MM.1S (cell line): Measurements from ENCODE around the gene RPE65.

ENCODE experiments used
- DNase-seq: peaks from one replicate; pipeline ENCODE4 v3.0.0-alpha.2; 2015
- H2AFZ ChIP-seq: fragments of 300-600 bp; sonication (generic); 2 replicates; pipeline ENCODE4 v1.6.0; 2016; ENCODE audit warnings: antibody characterized with exemption, low read length
- H3F3A ChIP-seq: fragments of 300-600 bp; sonication (generic); 2 replicates; pipeline ENCODE4 v1.6.1; 2016; ENCODE audit warnings: mild to moderate bottlenecking, antibody characterized with exemption, low read length, moderate library complexity, mixed read lengths; ENCODE audit not compliant: insufficient read depth
- H3K27ac ChIP-seq: fragments of 300-600 bp; sonication (generic); 2 replicates; pipeline ENCODE4 v1.5.1; 2016; ENCODE audit warnings: mild to moderate bottlenecking, low read length
- H3K27me3 ChIP-seq: fragments of 300-600 bp; sonication (generic); replicated peaks from 2 replicates; pipeline ENCODE4 v1.6.0; 2016; ENCODE audit warnings: low read length; ENCODE audit not compliant: insufficient read depth
- H3K36me3 ChIP-seq: fragments of 300-600 bp; sonication (generic); replicated peaks from 2 replicates; pipeline ENCODE4 v1.6.1; 2016; ENCODE audit warnings: mild to moderate bottlenecking, low read length, mixed read lengths; ENCODE audit not compliant: insufficient read depth
- H3K4me1 ChIP-seq: fragments of 300-600 bp; sonication (generic); 2 replicates; pipeline ENCODE4 v1.6.1; 2016; ENCODE audit warnings: low read length, mixed read lengths
- H3K4me2 ChIP-seq: fragments of 300-600 bp; sonication (generic); 2 replicates; pipeline ENCODE4 v1.6.0; 2016; ENCODE audit warnings: low read depth, low read length
- H3K4me3 ChIP-seq: fragments of 300-600 bp; sonication (generic); 2 replicates; pipeline ENCODE4 v1.5.1; 2016; ENCODE audit warnings: low read length, mixed read lengths
- H3K79me2 ChIP-seq: fragments of 300-600 bp; sonication (generic); 2 replicates; pipeline ENCODE4 v1.6.1; 2016; ENCODE audit warnings: mixed run types, low read length, mixed read lengths
- H3K9ac ChIP-seq: fragments of 300-600 bp; sonication (generic); 2 replicates; pipeline ENCODE4 v1.6.1; 2016; ENCODE audit warnings: low read length, mixed read lengths
- H3K9me2 ChIP-seq: fragments of 300-600 bp; sonication (generic); replicated peaks from 2 replicates; pipeline ENCODE4 v1.6.1; 2016; ENCODE audit warnings: mild to moderate bottlenecking, low read length, mixed read lengths; ENCODE audit not compliant: insufficient read depth
- H3K9me3 ChIP-seq: fragments of 300-600 bp; sonication (generic); replicated peaks from 2 replicates; pipeline ENCODE4 v1.6.1; 2016; ENCODE audit warnings: mild to moderate bottlenecking, low read length, mixed read lengths; ENCODE audit not compliant: insufficient read depth
- H4K20me1 ChIP-seq: fragments of 300-600 bp; sonication (generic); 2 replicates; pipeline ENCODE4 v1.6.1; 2016; ENCODE audit warnings: mild to moderate bottlenecking, low read length, moderate library complexity, mixed read lengths; ENCODE audit not compliant: insufficient read depth
- EZH2 ChIP-seq: fragments of 300-600 bp; sonication (generic); optimal IDR thresholded peaks from 2 replicates; pipeline ENCODE3; 2017; ENCODE audit warnings: low read depth, mild to moderate bottlenecking, antibody characterized with exemption, low read length, mixed read lengths
- EZH2phosphoT487 ChIP-seq: fragments of 300-600 bp; sonication (generic); IDR thresholded peaks from 2 replicates; pipeline ENCODE4 v1.6.1; 2018; ENCODE audit warnings: antibody characterized with exemption, low read length
- TF ChIP-seq, protein P1 (sequence below): fragments of 300-600 bp; sonication (generic); IDR thresholded peaks from 2 replicates; pipeline ENCODE4 v1.5.1; 2016; ENCODE audit warnings: antibody characterized with exemption, low read length, mixed read lengths

The RPE65 gene

DNA sequence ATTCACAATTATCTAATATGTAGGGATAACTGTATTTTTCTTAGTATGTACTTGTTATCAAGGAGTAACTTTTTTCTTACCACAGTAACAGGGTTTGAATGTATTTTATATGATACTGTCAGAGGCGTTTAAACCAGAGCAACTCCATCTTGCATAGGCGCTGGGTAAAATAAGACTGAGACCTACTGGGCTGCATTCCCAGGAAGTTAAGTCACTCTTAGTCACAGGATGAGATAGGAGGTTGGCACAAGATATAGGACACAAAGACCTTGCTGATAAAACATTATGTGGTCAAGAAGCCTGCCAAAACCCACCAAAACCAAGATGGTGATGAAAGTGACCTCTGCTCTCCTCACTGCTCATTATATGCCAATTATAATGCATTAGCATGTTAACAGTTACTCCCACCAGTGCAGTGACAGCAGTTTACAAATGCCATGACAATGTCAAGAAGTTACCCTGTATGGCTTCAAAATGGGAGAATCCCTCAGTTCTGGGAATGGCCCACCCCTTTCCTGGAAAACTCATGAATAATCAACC lies 64.8 kb downstream of the RPE65 start:
- no peak for DNase-seq
- Histone ChIP-seq H3K4me2 (no peak overlapping the region), H3K27me3 (no peaks in the 10 kb centered on the region), H3K79me2 (no peaks in the 10 kb centered on the region), H3K27ac (no peak overlapping the region), H3K4me3 (no peak overlapping the region), H3F3A (no peaks in the 10 kb centered on the region), H3K9ac (no peak overlapping the region), H3K9me2 (no peaks in the 10 kb centered on the region), H3K9me3 (no peaks in the 10 kb centered on the region), H4K20me1 (no peaks in the 10 kb centered on the region), H2AFZ (no peak overlapping the region), H3K36me3 (no peaks in the 10 kb centered on the region), H3K4me1 (no peaks in the 10 kb centered on the region)
- no peak for TF ChIP-seq EZH2
- TF ChIP-seq EZH2phosphoT487, result no peak
- TF ChIP-seq, protein P1, sequence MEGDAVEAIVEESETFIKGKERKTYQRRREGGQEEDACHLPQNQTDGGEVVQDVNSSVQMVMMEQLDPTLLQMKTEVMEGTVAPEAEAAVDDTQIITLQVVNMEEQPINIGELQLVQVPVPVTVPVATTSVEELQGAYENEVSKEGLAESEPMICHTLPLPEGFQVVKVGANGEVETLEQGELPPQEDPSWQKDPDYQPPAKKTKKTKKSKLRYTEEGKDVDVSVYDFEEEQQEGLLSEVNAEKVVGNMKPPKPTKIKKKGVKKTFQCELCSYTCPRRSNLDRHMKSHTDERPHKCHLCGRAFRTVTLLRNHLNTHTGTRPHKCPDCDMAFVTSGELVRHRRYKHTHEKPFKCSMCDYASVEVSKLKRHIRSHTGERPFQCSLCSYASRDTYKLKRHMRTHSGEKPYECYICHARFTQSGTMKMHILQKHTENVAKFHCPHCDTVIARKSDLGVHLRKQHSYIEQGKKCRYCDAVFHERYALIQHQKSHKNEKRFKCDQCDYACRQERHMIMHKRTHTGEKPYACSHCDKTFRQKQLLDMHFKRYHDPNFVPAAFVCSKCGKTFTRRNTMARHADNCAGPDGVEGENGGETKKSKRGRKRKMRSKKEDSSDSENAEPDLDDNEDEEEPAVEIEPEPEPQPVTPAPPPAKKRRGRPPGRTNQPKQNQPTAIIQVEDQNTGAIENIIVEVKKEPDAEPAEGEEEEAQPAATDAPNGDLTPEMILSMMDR, result no peak

GRCh38 chr1:68384321-68384813 lies 65.4 kb downstream of the RPE65 start:
- TF ChIP-seq, protein P1, result no peak
- TF ChIP-seq EZH2phosphoT487 (no peak), EZH2 (no peak)
- H3K4me3 ChIP-seq, result no peak overlapping the region

DNA sequence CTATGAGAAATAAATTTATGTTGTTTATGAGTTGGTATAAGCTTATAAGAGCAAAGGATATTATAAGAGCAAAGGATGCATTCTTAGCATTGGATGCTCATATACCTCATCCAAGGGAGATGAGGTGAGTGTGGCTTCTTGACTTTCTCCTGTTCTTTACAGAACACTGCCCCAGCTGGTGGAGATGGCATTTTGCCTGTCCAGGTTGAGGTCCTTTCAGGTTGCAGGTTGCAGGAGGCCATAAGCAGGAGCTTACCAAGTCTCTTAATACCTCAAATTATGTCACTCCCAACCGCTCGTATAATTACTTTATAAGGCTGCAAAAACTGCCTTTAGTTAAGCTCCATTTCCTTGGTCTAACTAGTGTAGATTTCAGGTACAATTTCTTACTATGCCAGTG lies 66.7 kb downstream of the RPE65 start:
- Histone ChIP-seq H3K9ac (no peak overlapping the region), H3K27me3 (no peaks in the 10 kb centered on the region), H2AFZ (no peak overlapping the region), H3K4me3 (no peak overlapping the region), H3K36me3 (no peaks in the 10 kb centered on the region), H3F3A (no peaks in the 10 kb centered on the region), H3K4me2 (no peak overlapping the region), H4K20me1 (no peaks in the 10 kb centered on the region), H3K4me1 (no peaks in the 10 kb centered on the region), H3K9me2 (no peaks in the 10 kb centered on the region), H3K79me2 (no peaks in the 10 kb centered on the region), H3K27ac (no peak overlapping the region), H3K9me3 (no peaks in the 10 kb centered on the region)
- no peak for TF ChIP-seq EZH2phosphoT487
- DNase-seq, result no peak

More at GRCh38 chr1:68384321-68384813, 65.4 kb downstream of the RPE65 start:
- H3K4me1 ChIP-seq, result no peaks in the 10 kb centered on the region
- no peaks in the 10 kb centered on the region for H3K36me3 ChIP-seq
- H3K79me2 ChIP-seq, result no peaks in the 10 kb centered on the region
- H3K27me3 ChIP-seq, result no peaks in the 10 kb centered on the region
- H3K9me2 ChIP-seq, result no peaks in the 10 kb centered on the region
- H2AFZ ChIP-seq, result no peak overlapping the region
- H3K9me3 ChIP-seq, result no peaks in the 10 kb centered on the region
- H3F3A ChIP-seq, result no peaks in the 10 kb centered on the region
- H3K27ac ChIP-seq, result no peak overlapping the region
- no peak for DNase-seq
- no peak overlapping the region for H3K4me2 ChIP-seq
- no peak overlapping the region for H3K9ac ChIP-seq
- no peaks in the 10 kb centered on the region for H4K20me1 ChIP-seq

DNA sequence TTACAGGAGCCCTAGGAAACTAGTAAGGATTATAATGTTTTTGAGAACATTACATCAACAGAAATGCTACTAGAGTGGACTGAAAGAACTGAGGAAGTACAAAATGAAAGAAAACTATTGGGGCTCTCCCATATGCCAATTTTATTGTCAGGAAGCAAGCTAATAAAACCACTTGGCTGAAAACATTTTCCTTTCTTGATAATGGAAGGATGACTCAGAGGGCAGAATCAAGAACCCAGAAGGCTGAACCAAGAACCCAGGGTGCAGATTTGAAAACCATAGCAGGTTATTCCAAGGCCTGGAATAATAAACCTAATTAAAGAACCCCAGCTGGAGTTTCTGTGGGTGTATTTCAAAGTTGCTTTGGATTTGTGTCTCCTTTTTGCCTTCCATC lies 70.7 kb downstream of the RPE65 start:
- no peak overlapping the region for H2AFZ ChIP-seq
- 0 out of 2 replicates have a peak, but pooled peaks cover 6% of the 10 kb centered on the region for H3K4me1 ChIP-seq
- H4K20me1 ChIP-seq, result no peaks in the 10 kb centered on the region
- H3K27ac ChIP-seq, result no peak overlapping the region
- TF ChIP-seq, protein P1, result no peak
- no peak for TF ChIP-seq EZH2phosphoT487
- TF ChIP-seq EZH2, result no peak
- H3K79me2 ChIP-seq, result no peaks in the 10 kb centered on the region
- no peak for DNase-seq
- H3K4me3 ChIP-seq, result no peak overlapping the region
- no peaks in the 10 kb centered on the region for H3K36me3 ChIP-seq
- H3K9ac ChIP-seq, result no peak overlapping the region
- no peak overlapping the region for H3K4me2 ChIP-seq
- H3K9me2 ChIP-seq, result no peaks in the 10 kb centered on the region
- no peaks in the 10 kb centered on the region for H3K9me3 ChIP-seq
- H3F3A ChIP-seq, result no peaks in the 10 kb centered on the region
- no peaks in the 10 kb centered on the region for H3K27me3 ChIP-seq
